ENCODE measurements around the gene PRG2. TPM values are rescaled to one million over a fixed set of nuclear protein-coding genes. Genes with fewer than 3 reads are reported as not detected.

PRG2 gene
- total and polyA plus RNA-seq, 9 of the 15 experiments (the other 6 are each of a cell fraction or from before 2014, with no cell fraction given): 1.8 to 78.0 (median 26.6) TPM

GRCh38 chr11:57424792-57425564 is 34.5 kb upstream of the PRG2 start (continued):
- TF ChIP-seq, protein P1, sequence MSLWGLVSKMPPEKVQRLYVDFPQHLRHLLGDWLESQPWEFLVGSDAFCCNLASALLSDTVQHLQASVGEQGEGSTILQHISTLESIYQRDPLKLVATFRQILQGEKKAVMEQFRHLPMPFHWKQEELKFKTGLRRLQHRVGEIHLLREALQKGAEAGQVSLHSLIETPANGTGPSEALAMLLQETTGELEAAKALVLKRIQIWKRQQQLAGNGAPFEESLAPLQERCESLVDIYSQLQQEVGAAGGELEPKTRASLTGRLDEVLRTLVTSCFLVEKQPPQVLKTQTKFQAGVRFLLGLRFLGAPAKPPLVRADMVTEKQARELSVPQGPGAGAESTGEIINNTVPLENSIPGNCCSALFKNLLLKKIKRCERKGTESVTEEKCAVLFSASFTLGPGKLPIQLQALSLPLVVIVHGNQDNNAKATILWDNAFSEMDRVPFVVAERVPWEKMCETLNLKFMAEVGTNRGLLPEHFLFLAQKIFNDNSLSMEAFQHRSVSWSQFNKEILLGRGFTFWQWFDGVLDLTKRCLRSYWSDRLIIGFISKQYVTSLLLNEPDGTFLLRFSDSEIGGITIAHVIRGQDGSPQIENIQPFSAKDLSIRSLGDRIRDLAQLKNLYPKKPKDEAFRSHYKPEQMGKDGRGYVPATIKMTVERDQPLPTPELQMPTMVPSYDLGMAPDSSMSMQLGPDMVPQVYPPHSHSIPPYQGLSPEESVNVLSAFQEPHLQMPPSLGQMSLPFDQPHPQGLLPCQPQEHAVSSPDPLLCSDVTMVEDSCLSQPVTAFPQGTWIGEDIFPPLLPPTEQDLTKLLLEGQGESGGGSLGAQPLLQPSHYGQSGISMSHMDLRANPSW (CRISPR knock-in tag; IDR thresholded peaks at IDR 0.05): no peak; the same call in 1 of the 2 replicates
- TF ChIP-seq ZNF143 (CRISPR knock-in tag; IDR thresholded peaks at IDR 0.05): no peak
- TF ChIP-seq BCOR (IDR thresholded peaks at IDR 0.05): peak; percentile 83; the same call in 1 of the 2 replicates
- no peak for TF ChIP-seq RBM34 (IDR thresholded peaks at IDR 0.05; ENCODE audit: borderline replicate concordance, insufficient read depth, low read length)
- TF ChIP-seq PPARD (CRISPR knock-in tag; IDR thresholded peaks at IDR 0.05): no peak
- peak; percentile 45; the same call in 1 of the 2 replicates for TF ChIP-seq ARID3A (IDR thresholded peaks at IDR 0.05; ENCODE audit: borderline replicate concordance, low read depth, low read length)
- TF ChIP-seq MECOM (CRISPR knock-in tag; IDR thresholded peaks at IDR 0.05): no peak
- peak; percentile 75 for TF ChIP-seq POLR2A (conservative IDR thresholded peaks at IDR 0.05)
- no peak for TF ChIP-seq ZNF3 (CRISPR knock-in tag; IDR thresholded peaks at IDR 0.05)
- no peak for TF ChIP-seq TAF15 (IDR thresholded peaks at IDR 0.05; ENCODE audit: low read depth, low read length)
- TF ChIP-seq NFYB (IDR thresholded peaks at IDR 0.05; ENCODE audit: extremely low read depth, insufficient read length): peak; percentile 50
- peak; percentile 67 to 99; a peak in 3 of 4 replicates for TF ChIP-seq RCOR1 (IDR thresholded peaks at IDR 0.05; ENCODE audit: borderline replicate concordance in 1 of 2, low read depth in 2 of 2, low read length in 2 of 2)
- TF ChIP-seq ZFP36 (IDR thresholded peaks at IDR 0.05; ENCODE audit: low read depth, low read length, partially characterized antibody): no peak
- no peak for TF ChIP-seq RBM14 (IDR thresholded peaks at IDR 0.05; ENCODE audit: borderline replicate concordance, insufficient read depth, low read depth, low read length)
- TF ChIP-seq NBN (IDR thresholded peaks at IDR 0.05; ENCODE audit: low read depth): peak; percentile 93
- TF ChIP-seq ZNF12 (CRISPR knock-in tag; IDR thresholded peaks at IDR 0.05): no peak; the same call in 1 of the 2 replicates
- no peak for TF ChIP-seq POLR3G (IDR thresholded peaks at IDR 0.05; ENCODE audit: extremely low read depth, insufficient read length, insufficient replicate concordance)
- peak; percentile 89 to 90 for TF ChIP-seq FOXK2 (conservative IDR thresholded peaks at IDR 0.05 in 1 of 2, IDR thresholded peaks at IDR 0.05 in 1 of 2; ENCODE audit: low read depth in 2 of 2)
- peak; percentile 77 for TF ChIP-seq GABPA (tag; conservative IDR thresholded peaks at IDR 0.05; ENCODE audit: low read depth)
- TF ChIP-seq ZNF324 (CRISPR knock-in tag; IDR thresholded peaks at IDR 0.05): no peak
- TF ChIP-seq, protein P2, sequence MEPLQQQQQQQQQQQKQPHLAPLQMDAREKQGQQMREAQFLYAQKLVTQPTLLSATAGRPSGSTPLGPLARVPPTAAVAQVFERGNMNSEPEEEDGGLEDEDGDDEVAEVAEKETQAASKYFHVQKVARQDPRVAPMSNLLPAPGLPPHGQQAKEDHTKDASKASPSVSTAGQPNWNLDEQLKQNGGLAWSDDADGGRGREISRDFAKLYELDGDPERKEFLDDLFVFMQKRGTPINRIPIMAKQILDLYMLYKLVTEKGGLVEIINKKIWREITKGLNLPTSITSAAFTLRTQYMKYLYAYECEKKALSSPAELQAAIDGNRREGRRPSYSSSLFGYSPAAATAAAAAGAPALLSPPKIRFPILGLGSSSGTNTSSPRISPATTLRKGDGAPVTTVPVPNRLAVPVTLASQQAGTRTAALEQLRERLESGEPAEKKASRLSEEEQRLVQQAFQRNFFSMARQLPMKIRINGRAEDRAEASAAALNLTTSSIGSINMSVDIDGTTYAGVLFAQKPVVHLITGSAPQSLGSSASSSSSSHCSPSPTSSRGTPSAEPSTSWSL (CRISPR knock-in tag; IDR thresholded peaks at IDR 0.05; ENCODE audit: borderline replicate concordance): no peak
- peak; percentile 90 for TF ChIP-seq ETV5 (CRISPR knock-in tag; IDR thresholded peaks at IDR 0.05; ENCODE audit: low read depth)
- no peak for TF ChIP-seq TCF7L2 (IDR thresholded peaks at IDR 0.05; ENCODE audit: low read depth, low read length)

Data from K562 (cell line).